ENCODE results near the gene WDR87. TPM values are rescaled to one million over a fixed set of nuclear protein-coding genes. Genes with fewer than 3 reads are reported as not detected.
A peak's percentile ranks its signal among the peaks of the same experiment; 100 is the strongest.

Gene WDR87
- total and polyA plus RNA-seq, 10 of the 15 experiments (the other 5 are each of a cell fraction or from before 2014, with no cell fraction given): not detected

DNA sequence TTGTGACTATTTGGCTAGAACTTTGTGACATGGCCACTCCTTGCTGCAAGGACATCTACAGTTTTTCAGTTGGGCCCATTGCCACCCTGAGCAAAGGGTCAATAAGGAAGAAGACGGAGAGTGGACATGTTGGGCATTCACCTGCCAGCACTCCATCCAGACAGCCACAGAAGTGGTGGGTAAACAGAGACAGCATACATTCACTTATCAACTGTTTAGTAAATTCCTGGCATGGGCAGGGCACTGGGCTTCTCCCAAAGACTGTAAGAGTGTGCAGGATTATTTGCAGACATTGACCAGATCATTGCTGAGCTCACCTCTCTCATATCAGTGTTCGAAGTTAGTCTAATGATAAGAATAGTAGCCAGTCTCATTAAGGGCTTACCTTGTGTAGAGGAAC is 29.8 kb upstream of the WDR87 start (continued):
- TF ChIP-seq SIX5 (IDR thresholded peaks at IDR 0.05; ENCODE audit: low read depth, low read length, severe bottlenecking) (no peak), NR2F1 (conservative IDR thresholded peaks at IDR 0.05) (no peak), SMARCA5 (IDR thresholded peaks at IDR 0.05) (no peak), ZNF384 (IDR thresholded peaks at IDR 0.05; ENCODE audit: borderline replicate concordance, low read depth, low read length) (no peak), RELB (IDR thresholded peaks at IDR 0.05; ENCODE audit: low read depth) (no peak), RELA (IDR thresholded peaks at IDR 0.05; ENCODE audit: borderline replicate concordance, partially characterized antibody) (no peak)
- TF ChIP-seq, protein P1, sequence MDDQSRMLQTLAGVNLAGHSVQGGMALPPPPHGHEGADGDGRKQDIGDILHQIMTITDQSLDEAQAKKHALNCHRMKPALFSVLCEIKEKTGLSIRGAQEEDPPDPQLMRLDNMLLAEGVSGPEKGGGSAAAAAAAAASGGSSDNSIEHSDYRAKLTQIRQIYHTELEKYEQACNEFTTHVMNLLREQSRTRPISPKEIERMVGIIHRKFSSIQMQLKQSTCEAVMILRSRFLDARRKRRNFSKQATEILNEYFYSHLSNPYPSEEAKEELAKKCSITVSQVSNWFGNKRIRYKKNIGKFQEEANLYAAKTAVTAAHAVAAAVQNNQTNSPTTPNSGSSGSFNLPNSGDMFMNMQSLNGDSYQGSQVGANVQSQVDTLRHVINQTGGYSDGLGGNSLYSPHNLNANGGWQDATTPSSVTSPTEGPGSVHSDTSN (IDR thresholded peaks at IDR 0.05; ENCODE audit: insufficient replicate concordance, low read depth, low read length): no peak
- TF ChIP-seq, protein P2, sequence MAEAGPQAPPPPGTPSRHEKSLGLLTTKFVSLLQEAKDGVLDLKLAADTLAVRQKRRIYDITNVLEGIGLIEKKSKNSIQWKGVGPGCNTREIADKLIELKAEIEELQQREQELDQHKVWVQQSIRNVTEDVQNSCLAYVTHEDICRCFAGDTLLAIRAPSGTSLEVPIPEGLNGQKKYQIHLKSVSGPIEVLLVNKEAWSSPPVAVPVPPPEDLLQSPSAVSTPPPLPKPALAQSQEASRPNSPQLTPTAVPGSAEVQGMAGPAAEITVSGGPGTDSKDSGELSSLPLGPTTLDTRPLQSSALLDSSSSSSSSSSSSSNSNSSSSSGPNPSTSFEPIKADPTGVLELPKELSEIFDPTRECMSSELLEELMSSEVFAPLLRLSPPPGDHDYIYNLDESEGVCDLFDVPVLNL (IDR thresholded peaks at IDR 0.05; ENCODE audit: low read depth, low read length): no peak

DNA sequence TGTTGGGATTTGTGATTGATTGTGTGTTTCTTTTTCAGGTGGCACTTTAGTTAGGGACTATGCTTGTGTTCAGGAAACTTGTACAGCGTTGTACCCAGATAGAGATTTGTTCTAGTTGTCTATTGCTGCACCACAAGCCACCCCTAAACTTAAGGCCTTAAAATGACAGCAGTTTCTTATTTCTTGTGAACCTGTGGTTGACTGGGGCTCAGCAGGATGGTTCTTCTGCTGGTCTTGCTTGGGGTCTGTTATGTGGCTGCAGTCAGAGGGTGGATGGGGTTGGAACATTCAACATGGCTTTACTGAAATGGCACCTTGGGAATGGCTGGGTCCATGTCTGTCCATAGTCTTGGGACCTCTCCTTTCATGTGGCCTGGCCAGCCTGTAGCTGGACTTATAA is 28.9 kb upstream of the WDR87 start:
- H2AFZ ChIP-seq (ENCODE audit: control insufficient read depth, low read depth, low read length): no peak overlapping the region
- TF ChIP-seq, protein P3, sequence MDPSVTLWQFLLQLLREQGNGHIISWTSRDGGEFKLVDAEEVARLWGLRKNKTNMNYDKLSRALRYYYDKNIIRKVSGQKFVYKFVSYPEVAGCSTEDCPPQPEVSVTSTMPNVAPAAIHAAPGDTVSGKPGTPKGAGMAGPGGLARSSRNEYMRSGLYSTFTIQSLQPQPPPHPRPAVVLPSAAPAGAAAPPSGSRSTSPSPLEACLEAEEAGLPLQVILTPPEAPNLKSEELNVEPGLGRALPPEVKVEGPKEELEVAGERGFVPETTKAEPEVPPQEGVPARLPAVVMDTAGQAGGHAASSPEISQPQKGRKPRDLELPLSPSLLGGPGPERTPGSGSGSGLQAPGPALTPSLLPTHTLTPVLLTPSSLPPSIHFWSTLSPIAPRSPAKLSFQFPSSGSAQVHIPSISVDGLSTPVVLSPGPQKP (IDR thresholded peaks at IDR 0.05; ENCODE audit: low read depth, low read length): no peak
- no peak for TF ChIP-seq SUZ12 (IDR thresholded peaks at IDR 0.05; ENCODE audit: unreplicated experiment)
- TF ChIP-seq RUNX3 (IDR thresholded peaks at IDR 0.05; ENCODE audit: low read length): peak; percentile 26; the same call in 1 of the 2 replicates
- peak; percentile 88; the same call in 1 of the 2 replicates for TF ChIP-seq CBX5 (IDR thresholded peaks at IDR 0.05; ENCODE audit: low read depth)
- no peak overlapping the region for H3K4me3 ChIP-seq
- intact Hi-C loops (cut with micrococcal nuclease; ENCODE audit: unreplicated experiment) (no loop called here), in situ Hi-C loops (cut with MboI) (no loop called here)
- H3K4me2 ChIP-seq (ENCODE audit: control insufficient read depth, insufficient read depth): no peak overlapping the region
- TSS peak; percentile 9 for BruUV-seq (replicated peaks)
- H4K20me1 ChIP-seq (ENCODE audit: control insufficient read depth, insufficient read depth): no peaks in the 10 kb centered on the region
- CTCF ChIA-PET: no interaction called here
- H3K4me1 ChIP-seq (ENCODE audit: control insufficient read depth, insufficient read depth, low read length): peaks cover 21% of the 10 kb centered on the region
- no peaks in the 10 kb centered on the region for H3K27me3 ChIP-seq (replicated peaks in 1 of 2; ENCODE audit: control insufficient read depth in 2 of 2, insufficient read depth in 2 of 2, low read length in 1 of 2)
- POLR2A ChIA-PET: no interaction called here
- RAD21 ChIA-PET (ENCODE audit: unreplicated experiment): interaction anchor here (1.2 kb wide), 1 partner anchor 19 kb away, joined by 3 read pairs; no protein-coding TSS in a partner anchor
- H3K79me2 ChIP-seq (ENCODE audit: control insufficient read depth, insufficient read depth, low read length): peaks cover 83% of the 10 kb centered on the region
- no peak overlapping the region for H3K27ac ChIP-seq (ENCODE audit: control insufficient read depth, insufficient read depth)
- DNase-seq (ENCODE audit: low read depth, low spot score): no peak
- no peak overlapping the region for H3K9ac ChIP-seq (ENCODE audit: control insufficient read depth, insufficient read depth, low read length)
- 7% methylated on average over 1 of the region's 1 CpG for WGBS (ENCODE audit: insufficient coverage, insufficient replicate concordance, low lambda C conversion rate, missing lambda C conversion rate)
- no peak for FAIRE-seq
- peaks cover 4 to 25% of the 10 kb centered on the region in 2 experiments; a peak in 3 of 4 replicates for H3K36me3 ChIP-seq (ENCODE audit: control insufficient read depth in 2 of 2, insufficient read depth in 2 of 2, low read length in 1 of 2)
- SMC1A ChIA-PET (ENCODE audit: uncharacterized antibody, unreplicated experiment): no interaction called here
- peaks cover 31% of the 10 kb centered on the region for H3K9me3 ChIP-seq (replicated peaks; ENCODE audit: control insufficient read depth, insufficient read depth, low read length)
- ATAC-seq: no peak
